ENCODE measurements around the gene NT5C3A. TPM values are rescaled to one million over a fixed set of nuclear protein-coding genes. Genes with fewer than 3 reads are reported as not detected.

NT5C3A gene
- polyA plus RNA-seq, 1 experiment, result 11.0 TPM

DNA sequence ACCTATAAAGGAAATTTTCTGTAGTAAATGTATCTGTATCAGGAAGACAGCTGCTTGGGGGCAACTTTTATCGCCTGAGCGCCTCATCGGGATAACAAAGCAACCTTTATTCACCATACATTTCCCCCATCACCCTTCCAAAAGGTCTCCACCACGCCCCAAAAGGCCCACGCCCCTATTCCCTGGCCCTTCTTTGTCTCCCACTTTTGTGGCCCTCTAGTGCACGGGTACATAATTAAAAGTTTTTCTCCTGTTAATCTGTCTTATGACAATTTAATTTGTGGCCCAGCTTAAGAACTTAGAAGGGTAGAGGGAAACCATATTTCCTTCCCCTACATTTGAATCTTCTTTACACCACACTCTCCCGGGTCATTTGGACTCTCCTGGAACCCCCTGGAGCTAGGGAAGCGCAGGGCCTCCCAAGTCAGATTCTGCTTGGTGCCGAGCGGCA is 46.0 kb upstream of the NT5C3A start:
- ChIA-PET POLR2A (interaction anchor here (0.6 to 1.0 kb wide), 2 partner anchors 46 to 177 kb away, joined by 3 read pairs; partner anchors contain the start of gene NT5C3A), CTCF (interaction anchor here (0.8 to 4.9 kb wide), 26 partner anchors 9 to 526 kb away, joined by 3 to 49 read pairs (median 5); partner anchors contain the start of genes KBTBD2 and NT5C3A)

GRCh38 chr7:33107136-33108066 is 44.8 kb upstream of the NT5C3A start:
- Histone ChIP-seq H3K27me3 (ENCODE audit: control insufficient read depth, insufficient read depth, low read length) (no peaks in the 10 kb centered on the region), H3K4me3 (ENCODE audit: low read depth, low read length) (peak overlapping the region; percentile 60), H3K36me3 (ENCODE audit: control insufficient read depth, insufficient read depth, low read length) (no peaks in the 10 kb centered on the region)
- DNase-seq (ENCODE audit: low read depth), result no peak
- TF ChIP-seq, protein P1, sequence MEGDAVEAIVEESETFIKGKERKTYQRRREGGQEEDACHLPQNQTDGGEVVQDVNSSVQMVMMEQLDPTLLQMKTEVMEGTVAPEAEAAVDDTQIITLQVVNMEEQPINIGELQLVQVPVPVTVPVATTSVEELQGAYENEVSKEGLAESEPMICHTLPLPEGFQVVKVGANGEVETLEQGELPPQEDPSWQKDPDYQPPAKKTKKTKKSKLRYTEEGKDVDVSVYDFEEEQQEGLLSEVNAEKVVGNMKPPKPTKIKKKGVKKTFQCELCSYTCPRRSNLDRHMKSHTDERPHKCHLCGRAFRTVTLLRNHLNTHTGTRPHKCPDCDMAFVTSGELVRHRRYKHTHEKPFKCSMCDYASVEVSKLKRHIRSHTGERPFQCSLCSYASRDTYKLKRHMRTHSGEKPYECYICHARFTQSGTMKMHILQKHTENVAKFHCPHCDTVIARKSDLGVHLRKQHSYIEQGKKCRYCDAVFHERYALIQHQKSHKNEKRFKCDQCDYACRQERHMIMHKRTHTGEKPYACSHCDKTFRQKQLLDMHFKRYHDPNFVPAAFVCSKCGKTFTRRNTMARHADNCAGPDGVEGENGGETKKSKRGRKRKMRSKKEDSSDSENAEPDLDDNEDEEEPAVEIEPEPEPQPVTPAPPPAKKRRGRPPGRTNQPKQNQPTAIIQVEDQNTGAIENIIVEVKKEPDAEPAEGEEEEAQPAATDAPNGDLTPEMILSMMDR (IDR thresholded peaks at IDR 0.05; ENCODE audit: insufficient read depth, low read depth, low read length), result peak; percentile 58
- CTCF ChIA-PET, result interaction anchor here (0.7 to 4.9 kb wide), 27 partner anchors 8 to 617 kb away, joined by 3 to 49 read pairs (median 5); partner anchors contain the start of genes KBTBD2, LSM5 and NT5C3A
- POLR2A ChIA-PET, result interaction anchor here (1.0 kb wide), 1 partner anchor 45 kb away, joined by 3 read pairs; the partner anchor contains the start of gene NT5C3A

More for the DNA sequence above, 46.0 kb upstream of the NT5C3A start:
- TF ChIP-seq, protein P1 (IDR thresholded peaks at IDR 0.05; ENCODE audit: insufficient read depth, low read depth, low read length), result peak; percentile 27
- Histone ChIP-seq H3K27me3 (ENCODE audit: control insufficient read depth, insufficient read depth, low read length) (0 out of 2 replicates have a peak, but pooled peaks cover 2% of the 10 kb centered on the region), H3K36me3 (ENCODE audit: control insufficient read depth, insufficient read depth, low read length) (no peaks in the 10 kb centered on the region), H3K4me3 (ENCODE audit: low read depth, low read length) (peak overlapping the region; percentile 60)
- DNase-seq (ENCODE audit: low read depth), result no peak

GRCh38 chr7:33101906-33102305 is 39.3 kb upstream of the NT5C3A start:
- no peaks in the 10 kb centered on the region for H3K27me3 ChIP-seq (ENCODE audit: control insufficient read depth, insufficient read depth, low read length)
- TF ChIP-seq, protein P1 (IDR thresholded peaks at IDR 0.05; ENCODE audit: insufficient read depth, low read depth, low read length), result no peak
- peaks cover 12% of the 10 kb centered on the region for H3K36me3 ChIP-seq (ENCODE audit: control insufficient read depth, insufficient read depth, low read length)
- no peak overlapping the region for H3K4me3 ChIP-seq (ENCODE audit: low read depth, low read length)
- no peak for DNase-seq (ENCODE audit: low read depth)
- CTCF ChIA-PET, result interaction anchor here (0.6 to 1.7 kb wide), 3 partner anchors 13 to 301 kb away, joined by 3 read pairs; no protein-coding TSS in a partner anchor
- POLR2A ChIA-PET, result no interaction called here

DNA sequence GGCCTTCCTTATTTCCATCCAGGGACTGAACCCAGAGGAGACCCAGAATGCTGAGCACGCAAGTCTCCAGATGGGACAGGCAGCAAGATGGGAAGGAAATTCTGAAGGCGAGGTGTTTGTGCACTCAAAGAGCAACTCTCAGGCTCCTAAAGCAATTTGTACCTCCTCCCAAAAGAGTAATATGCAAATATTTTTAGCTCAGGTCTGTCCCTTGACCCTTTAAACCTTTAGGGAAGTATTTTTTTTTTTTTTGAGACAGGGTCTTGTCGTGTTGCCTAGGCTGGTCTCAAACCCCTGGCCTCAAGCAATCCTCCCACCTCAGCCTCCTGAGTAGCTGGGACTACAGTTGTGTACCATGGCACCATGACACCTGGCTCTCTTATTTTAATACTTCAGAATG is 38.2 kb upstream of the NT5C3A start:
- H3K36me3 ChIP-seq (ENCODE audit: control insufficient read depth, insufficient read depth, low read length), result peaks cover 17% of the 10 kb centered on the region
- TF ChIP-seq, protein P1 (IDR thresholded peaks at IDR 0.05; ENCODE audit: insufficient read depth, low read depth, low read length), result no peak
- H3K4me3 ChIP-seq (ENCODE audit: low read depth, low read length), result no peak overlapping the region
- ChIA-PET POLR2A (no interaction called here), CTCF (no interaction called here)
- no peaks in the 10 kb centered on the region for H3K27me3 ChIP-seq (ENCODE audit: control insufficient read depth, insufficient read depth, low read length)
- no peak for DNase-seq (ENCODE audit: low read depth)
